IMR-90 (cell line): Measurements from ENCODE around the gene IGFBP5. TPM values are rescaled to one million over a fixed set of nuclear protein-coding genes. Genes with fewer than 3 reads are reported as not detected.

Experiments
- ATAC-seq: fragments of 200-7000 bp; cut with Tn5 transposase; 2 replicates; pipeline ENCODE4 v1.9.1; 2020; ENCODE audit warnings: low read depth, mild to moderate bottlenecking, moderate library complexity
- BruUV-seq: library from RNA; stranded (reverse); fragments of 400-500 nt; replicated peaks from 2 replicates; lab custom pipeline; 2021; lab: Mats Ljungman, UMichigan
- CTCF ChIA-PET: fragments of 300-600 bp; formaldehyde crosslinking; extraction: SDS; loops from one replicate; lab custom pipeline; 2021; ENCODE audit warnings: antibody characterized with exemption; lab: Yijun Ruan, JAX
- POLR2A ChIA-PET: fragments of 300-600 bp; sonication (Branson Sonifier 250); formaldehyde crosslinking; loops from one replicate; lab custom pipeline; 2022; ENCODE audit warnings: antibody characterized with exemption; ENCODE audit not compliant: unreplicated experiment; lab: Charles Lee
- DNase-seq: peaks from one replicate; pipeline ENCODE4 v3.0.0; 2013
- H2AFZ ChIP-seq: replicated peaks from 2 replicates; pipeline ENCODE3; 2013; ENCODE audit warnings: low read length, mild to moderate bottlenecking; ENCODE audit not compliant: poor library complexity
- H2AK5ac ChIP-seq: 2 replicates; pipeline ENCODE4 v1.6.1; 2013; ENCODE audit warnings: low read depth, low read length, inconsistent platforms
- H2AK9ac ChIP-seq: replicated peaks from 2 replicates; pipeline ENCODE3; 2013; ENCODE audit warnings: mild to moderate bottlenecking, low read depth, low read length, moderate library complexity; ENCODE audit not compliant: poor library complexity
- H2BK120ac ChIP-seq: 2 replicates; pipeline ENCODE4 v1.6.1; 2013; ENCODE audit warnings: low read depth, low read length, inconsistent platforms
- H2BK15ac ChIP-seq: 3 replicates; pipeline ENCODE4 v1.6.1; 2013; ENCODE audit warnings: low read depth, low read length, inconsistent platforms
- H2BK20ac ChIP-seq: 2 replicates; pipeline ENCODE4 v1.6.1; 2013; ENCODE audit warnings: low read depth, mild to moderate bottlenecking, inconsistent platforms, low read length, moderate library complexity
- H2BK5ac ChIP-seq: 2 replicates; pipeline ENCODE4 v1.6.1; 2013; ENCODE audit warnings: mild to moderate bottlenecking, low read depth, low read length, inconsistent platforms; ENCODE audit not compliant: poor library complexity, severe bottlenecking
- H3K14ac ChIP-seq: replicated peaks from 2 replicates; pipeline ENCODE4 v1.6.1; 2013; ENCODE audit warnings: low read depth, low read length, inconsistent platforms
- H3K18ac ChIP-seq: 2 replicates; pipeline ENCODE4 v1.6.1; 2013; ENCODE audit warnings: low read depth, low read length, control low read depth
- H3K23ac ChIP-seq: 2 replicates; pipeline ENCODE4 v1.6.1; 2013; ENCODE audit warnings: low read depth, low read length, inconsistent platforms
- H3K27ac ChIP-seq: 2 replicates; pipeline ENCODE4 v1.5.1; 2013; ENCODE audit warnings: mild to moderate bottlenecking, control low read depth, low read length; ENCODE audit not compliant: insufficient read depth
- H3K27me3 ChIP-seq: 2 replicates; pipeline ENCODE4 v1.6.1; 2013; ENCODE audit warnings: low read length; ENCODE audit not compliant: control insufficient read depth, insufficient read depth
- H3K36me3 ChIP-seq: 2 replicates; pipeline ENCODE4 v1.6.1; 2013; ENCODE audit warnings: low read length, mixed read lengths; ENCODE audit not compliant: control insufficient read depth, insufficient read depth
- H3K4ac ChIP-seq: 2 replicates; pipeline ENCODE4 v1.6.1; 2013; ENCODE audit warnings: low read depth, low read length, inconsistent platforms
- H3K4me1 ChIP-seq: 2 replicates; pipeline ENCODE4 v1.6.1; 2013; ENCODE audit warnings: low read length, mixed read lengths; ENCODE audit not compliant: control insufficient read depth, insufficient read depth
- H3K4me2 ChIP-seq: 2 replicates; pipeline ENCODE4 v1.6.1; 2013; ENCODE audit warnings: low read depth, mild to moderate bottlenecking, control low read depth, low read length, moderate library complexity
- H3K4me3 ChIP-seq: 2 replicates; pipeline ENCODE4 v1.5.1; 2013; ENCODE audit warnings: low read depth, mild to moderate bottlenecking, control low read depth, low read length, moderate library complexity; ENCODE audit not compliant: insufficient read depth
- H3K56ac ChIP-seq: 2 replicates; pipeline ENCODE4 v1.6.1; 2013; ENCODE audit warnings: low read length, inconsistent platforms; ENCODE audit not compliant: insufficient read depth; ENCODE audit errors: extremely low read depth
- H3K79me1 ChIP-seq, 2 experiments: 2 replicates each; pipeline ENCODE4 v1.6.1; 2013; ENCODE audit warnings: low read length in 2 of 2, inconsistent platforms in 1 of 2, low read depth in 1 of 2
- H3K9ac ChIP-seq: 2 replicates; pipeline ENCODE4 v1.6.1; 2013; ENCODE audit warnings: low read depth, low read length, control low read depth
- H3K9me1 ChIP-seq: 2 replicates; pipeline ENCODE4 v1.6.1; 2013; ENCODE audit warnings: low read length, inconsistent platforms; ENCODE audit not compliant: insufficient read depth
- H3K9me3 ChIP-seq: 2 replicates; pipeline ENCODE4 v1.6.1; 2013; ENCODE audit warnings: low read length; ENCODE audit not compliant: control insufficient read depth, insufficient read depth
- H4K20me1 ChIP-seq: 2 replicates; pipeline ENCODE4 v1.6.1; 2013; ENCODE audit warnings: low read length, inconsistent platforms; ENCODE audit not compliant: insufficient read depth
- H4K5ac ChIP-seq: 2 replicates; pipeline ENCODE4 v1.6.1; 2013; ENCODE audit warnings: mild to moderate bottlenecking, low read depth, low read length, control low read depth
- H4K8ac ChIP-seq, 2 experiments: 2 replicates each; pipeline ENCODE4 v1.6.1; 2013; ENCODE audit warnings: low read depth in 2 of 2, low read length in 2 of 2, control low read depth in 1 of 2, inconsistent platforms in 1 of 2
- H4K91ac ChIP-seq: 2 replicates; pipeline ENCODE4 v1.6.1; 2013; ENCODE audit warnings: low read depth, low read length, inconsistent platforms; ENCODE audit not compliant: insufficient read depth
- CEBPB ChIP-seq: IDR thresholded peaks from 2 replicates; pipeline ENCODE4 v1.6.1; 2012; ENCODE audit warnings: low read depth, low read length, improper control_type of control experiment
- NFE2L2 ChIP-seq: fragments of 150-350 bp; IDR thresholded peaks from 2 replicates; pipeline ENCODE4 v1.6.1; 2016; ENCODE audit warnings: low read depth, mild to moderate bottlenecking, low read length
- WGBS, 2 experiments: methylation state at CpG; one replicate each; pipeline versions ENCODE4 v1.1.5 to v1.1.7; 2013; ENCODE audit warnings: missing lambda C conversion rate in 2 of 2; ENCODE audit not compliant: insufficient read length in 1 of 2; ENCODE audit errors: extremely low coverage in 2 of 2; 5-methylcytosine and 5-hydroxymethylcytosine counted together
- dilution Hi-C: fragments of 300-500 bp; cut with HindIII; formaldehyde crosslinking; loops from one replicate; pipeline ENCODE4 v1.14.3; 2018; ENCODE audit warnings: low sequenced_read_pairs; ENCODE audit not compliant: unreplicated experiment
- in situ Hi-C: fragments of 300-500 bp; cut with MboI; formaldehyde crosslinking; loops from 3 replicates; pipeline ENCODE4 v1.14.3; 2019; ENCODE audit warnings: low sequenced_read_pairs, inconsistent platforms, mixed read lengths
- intact Hi-C: fragments of 100-400 bp; cut with micrococcal nuclease; formaldehyde crosslinking; loops from 2 replicates; pipeline ENCODE4 v1.10.0; 2022
- polyA plus RNA-seq, 3 experiments: library from polyadenylated mRNA; depleted of rRNA; stranded (reverse); fragments of >200 nt; gene quantifications; 2 replicates each; pipeline ENCODE4 v1.2.3, GENCODE V29; 2012; ENCODE audit warnings: low replicate concordance in 1 of 3
- total RNA-seq: library from RNA; depleted of rRNA; stranded (reverse); fragments of >200 nt; gene quantifications from 2 replicates; pipeline ENCODE4 v1.2.3, GENCODE V29; 2012

IGFBP5 gene
- total and polyA plus RNA-seq, 2 of the 4 experiments (the other 2 are of a cell fraction): 392 to 1,339 TPM

- intact Hi-C loops (no loop called here), in situ Hi-C loops (loop anchor here (5.0 kb wide), 2 partner anchors 811 to 1011 kb away; no protein-coding TSS in a partner anchor), dilution Hi-C loops (no loop called here)
- Histone ChIP-seq H2AK5ac (no peak overlapping the region), H3K18ac (no peak overlapping the region; the same call in 1 of the 2 replicates), H3K14ac (no peak overlapping the region), H4K8ac (no peak overlapping the region), H3K79me1 (peaks cover under 1% of the 10 kb centered on the region in 2 experiments; a peak in 1 of 4 replicates), H3K23ac (no peak overlapping the region), H2BK5ac (no peak overlapping the region), H4K91ac (no peak overlapping the region; the same call in 1 of the 2 replicates), H3K4ac (no peak overlapping the region), H2AK9ac (no peak overlapping the region), H2AFZ (no peak overlapping the region), H3K9me3 (no peaks in the 10 kb centered on the region), H4K5ac (no peak overlapping the region; the same call in 1 of the 2 replicates), H2BK20ac (no peak overlapping the region), H3K56ac (no peak overlapping the region), H4K20me1 (no peaks in the 10 kb centered on the region), H3K9ac (no peak overlapping the region), H3K4me1 (peaks cover 17% of the 10 kb centered on the region), H3K4me2 (no peak overlapping the region), H3K36me3 (no peaks in the 10 kb centered on the region), H2BK120ac (no peak overlapping the region), H3K9me1 (peaks cover 1% of the 10 kb centered on the region; the same call in 1 of the 2 replicates), H3K4me3 (no peak overlapping the region), H3K27ac (no peak overlapping the region), H2BK15ac (no peak overlapping the region), H3K27me3 (no peaks in the 10 kb centered on the region)
- peak; percentile 58 for TF ChIP-seq CEBPB
- TF ChIP-seq NFE2L2: no peak
- DNase-seq (no peak), ATAC-seq (no peak)
- no TSS peak for BruUV-seq
- ChIA-PET POLR2A (no interaction called here), CTCF (no interaction called here)
- no CpG with 5 or more reads among the region's 7 CpGs for WGBS, 2 experiments
Measured at GRCh38 chr2:216701544-216701943, 6.2 kb upstream of the IGFBP5 start.
